GM19452 (cell line): ENCODE data around the gene C13orf42.

Source experiments
- ATAC-seq: cut with Tn5 transposase; IDR thresholded peaks from one replicate; pipeline ENCODE4 v1.9.1; 2021; ENCODE audit not compliant: unreplicated experiment

Gene C13orf42

GRCh38 chr13:51067210-51067701 is 43.8 kb downstream of the C13orf42 start:
- ATAC-seq, result no peak

GRCh38 chr13:51066091-51066831 is 44.8 kb downstream of the C13orf42 start:
- peak; percentile 51 for ATAC-seq

- no peak for ATAC-seq
Observed at GRCh38 chr13:51065372-51066090, 45.5 kb downstream of the C13orf42 start.

GRCh38 chr13:51064753-51065152 is 46.3 kb downstream of the C13orf42 start:
- no peak for ATAC-seq

GRCh38 chr13:51063909-51064308 is 47.2 kb downstream of the C13orf42 start:
- ATAC-seq, result no peak

GRCh38 chr13:51058461-51059167 is 52.5 kb downstream of the C13orf42 start:
- no peak for ATAC-seq

GRCh38 chr13:51057906-51058305 is 53.2 kb downstream of the C13orf42 start:
- ATAC-seq, result no peak

- no peak for ATAC-seq
Observed at GRCh38 chr13:51057001-51057400, 54.1 kb downstream of the C13orf42 start.

GRCh38 chr13:51052581-51052980 is 58.5 kb downstream of the C13orf42 start:
- no peak for ATAC-seq

GRCh38 chr13:51050021-51050830 is 60.8 kb downstream of the C13orf42 start:
- ATAC-seq, result no peak

- ATAC-seq, result no peak
Observed at GRCh38 chr13:51048616-51049015, 62.5 kb downstream of the C13orf42 start.

GRCh38 chr13:51048166-51048461 is 63.0 kb downstream of the C13orf42 start:
- no peak for ATAC-seq

- no peak for ATAC-seq
Observed at GRCh38 chr13:51047434-51048165, 63.5 kb downstream of the C13orf42 start.

GRCh38 chr13:51045451-51045850 is 65.6 kb downstream of the C13orf42 start:
- ATAC-seq, result no peak

- no peak for ATAC-seq
Observed at GRCh38 chr13:51044023-51044665, 66.9 kb downstream of the C13orf42 start.

GRCh38 chr13:51043310-51043709 is 67.8 kb downstream of the C13orf42 start:
- no peak for ATAC-seq

- no peak for ATAC-seq
Observed at GRCh38 chr13:51041710-51042109, 69.4 kb downstream of the C13orf42 start.

- no peak for ATAC-seq
Observed at GRCh38 chr13:51041126-51041525, 69.9 kb downstream of the C13orf42 start.

GRCh38 chr13:51040431-51040830 is 70.6 kb downstream of the C13orf42 start:
- no peak for ATAC-seq

- ATAC-seq, result no peak
Observed at GRCh38 chr13:51036418-51036817, 74.7 kb downstream of the C13orf42 start.
